ENCODE measurements around the gene GNG13.

The GNG13 gene

DNA sequence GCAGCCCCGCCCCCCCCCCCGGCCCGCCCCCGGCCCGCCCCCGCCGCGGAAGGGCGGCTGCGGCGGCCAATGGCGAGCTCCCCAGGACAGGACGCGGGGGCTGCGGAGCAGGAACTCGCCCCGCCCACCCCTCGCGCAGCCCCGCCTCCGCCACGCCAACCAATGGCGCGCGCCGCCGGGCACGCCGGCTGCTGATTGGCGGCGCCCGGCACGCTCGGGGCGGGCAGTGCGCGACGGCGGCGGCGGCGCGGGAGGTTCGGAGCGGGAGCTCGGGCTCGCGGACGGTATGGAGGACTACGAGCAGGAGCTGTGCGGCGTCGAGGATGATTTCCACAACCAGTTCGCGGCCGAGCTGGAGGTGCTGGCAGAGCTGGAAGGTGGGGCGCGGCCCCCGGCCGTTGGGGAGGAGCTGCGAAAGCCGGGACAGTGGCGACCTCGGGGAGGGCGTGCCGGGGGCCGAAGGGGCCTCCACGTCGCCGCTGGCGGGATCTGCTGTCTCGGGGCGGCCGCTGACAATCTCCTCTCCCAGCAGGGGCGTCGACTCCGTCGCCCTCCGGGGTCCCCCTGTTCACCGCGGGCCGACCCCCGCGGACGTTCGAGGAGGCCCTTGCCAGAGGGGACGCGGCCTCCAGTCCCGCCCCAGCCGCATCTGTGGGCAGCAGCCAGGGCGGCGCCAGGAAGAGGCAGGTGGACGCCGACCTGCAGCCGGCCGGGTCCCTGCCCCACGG, 12.0 kb downstream of the GNG13 start, which contains the start of gene CHTF18 (continued):
- peak; percentile 42; the same call in 1 of the 2 replicates for TF ChIP-seq ZBTB20 (tag by site-specific recombination; IDR thresholded peaks at IDR 0.05)
- TF ChIP-seq ZNF510 (tag by site-specific recombination; IDR thresholded peaks at IDR 0.05; ENCODE audit: insufficient replicate concordance) = no peak
- peak; percentile 81 for TF ChIP-seq KLF1 (tag by site-specific recombination; IDR thresholded peaks at IDR 0.05)
- TF ChIP-seq MEIS1 (CRISPR knock-in tag; IDR thresholded peaks at IDR 0.05; ENCODE audit: borderline replicate concordance) = no peak
- TF ChIP-seq, protein P1, sequence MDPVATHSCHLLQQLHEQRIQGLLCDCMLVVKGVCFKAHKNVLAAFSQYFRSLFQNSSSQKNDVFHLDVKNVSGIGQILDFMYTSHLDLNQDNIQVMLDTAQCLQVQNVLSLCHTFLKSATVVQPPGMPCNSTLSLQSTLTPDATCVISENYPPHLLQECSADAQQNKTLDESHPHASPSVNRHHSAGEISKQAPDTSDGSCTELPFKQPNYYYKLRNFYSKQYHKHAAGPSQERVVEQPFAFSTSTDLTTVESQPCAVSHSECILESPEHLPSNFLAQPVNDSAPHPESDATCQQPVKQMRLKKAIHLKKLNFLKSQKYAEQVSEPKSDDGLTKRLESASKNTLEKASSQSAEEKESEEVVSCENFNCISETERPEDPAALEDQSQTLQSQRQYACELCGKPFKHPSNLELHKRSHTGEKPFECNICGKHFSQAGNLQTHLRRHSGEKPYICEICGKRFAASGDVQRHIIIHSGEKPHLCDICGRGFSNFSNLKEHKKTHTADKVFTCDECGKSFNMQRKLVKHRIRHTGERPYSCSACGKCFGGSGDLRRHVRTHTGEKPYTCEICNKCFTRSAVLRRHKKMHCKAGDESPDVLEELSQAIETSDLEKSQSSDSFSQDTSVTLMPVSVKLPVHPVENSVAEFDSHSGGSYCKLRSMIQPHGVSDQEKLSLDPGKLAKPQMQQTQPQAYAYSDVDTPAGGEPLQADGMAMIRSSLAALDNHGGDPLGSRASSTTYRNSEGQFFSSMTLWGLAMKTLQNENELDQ (tag by site-specific recombination; IDR thresholded peaks at IDR 0.05; ENCODE audit: low read depth) = no peak
- no peak for TF ChIP-seq IKZF3 (tag by site-specific recombination; IDR thresholded peaks at IDR 0.05)
- peak; percentile 28 for TF ChIP-seq OSR2 (tag by site-specific recombination; IDR thresholded peaks at IDR 0.05)
- 0 out of 2 replicates have a peak, but pooled peaks have one; percentile 49 for TF ChIP-seq ZNF629 (tag by site-specific recombination; IDR thresholded peaks at IDR 0.05)
- no peak for TF ChIP-seq ZNF707 (tag by site-specific recombination; IDR thresholded peaks at IDR 0.05)
- peak; percentile 46; the same call in 1 of the 2 replicates for TF ChIP-seq ZFP69B (tag by site-specific recombination; IDR thresholded peaks at IDR 0.05)
- peak; percentile 61; the same call in 1 of the 2 replicates for TF ChIP-seq PBX3 (CRISPR knock-in tag; IDR thresholded peaks at IDR 0.05)
- peak; percentile 46; the same call in 1 of the 2 replicates for TF ChIP-seq ZNF561 (tag by site-specific recombination; IDR thresholded peaks at IDR 0.05; ENCODE audit: borderline replicate concordance)
- TF ChIP-seq YY2 (tag by site-specific recombination; IDR thresholded peaks at IDR 0.05) = peak; percentile 63
- peak; percentile 64 for TF ChIP-seq EGR2 (tag by site-specific recombination; IDR thresholded peaks at IDR 0.05; ENCODE audit: low read depth)
- TF ChIP-seq HOXA7 (CRISPR knock-in tag; IDR thresholded peaks at IDR 0.05; ENCODE audit: borderline replicate concordance) = no peak
- peak; percentile 47; the same call in 1 of the 2 replicates for TF ChIP-seq ZNF341 (tag by site-specific recombination; IDR thresholded peaks at IDR 0.05; ENCODE audit: low read depth)
- no peak for TF ChIP-seq ZNF426 (tag by site-specific recombination; IDR thresholded peaks at IDR 0.05)
- TF ChIP-seq, protein P2, sequence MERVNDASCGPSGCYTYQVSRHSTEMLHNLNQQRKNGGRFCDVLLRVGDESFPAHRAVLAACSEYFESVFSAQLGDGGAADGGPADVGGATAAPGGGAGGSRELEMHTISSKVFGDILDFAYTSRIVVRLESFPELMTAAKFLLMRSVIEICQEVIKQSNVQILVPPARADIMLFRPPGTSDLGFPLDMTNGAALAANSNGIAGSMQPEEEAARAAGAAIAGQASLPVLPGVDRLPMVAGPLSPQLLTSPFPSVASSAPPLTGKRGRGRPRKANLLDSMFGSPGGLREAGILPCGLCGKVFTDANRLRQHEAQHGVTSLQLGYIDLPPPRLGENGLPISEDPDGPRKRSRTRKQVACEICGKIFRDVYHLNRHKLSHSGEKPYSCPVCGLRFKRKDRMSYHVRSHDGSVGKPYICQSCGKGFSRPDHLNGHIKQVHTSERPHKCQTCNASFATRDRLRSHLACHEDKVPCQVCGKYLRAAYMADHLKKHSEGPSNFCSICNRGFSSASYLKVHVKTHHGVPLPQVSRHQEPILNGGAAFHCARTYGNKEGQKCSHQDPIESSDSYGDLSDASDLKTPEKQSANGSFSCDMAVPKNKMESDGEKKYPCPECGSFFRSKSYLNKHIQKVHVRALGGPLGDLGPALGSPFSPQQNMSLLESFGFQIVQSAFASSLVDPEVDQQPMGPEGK (tag by site-specific recombination; IDR thresholded peaks at IDR 0.05) = peak; percentile 87
- no peak for TF ChIP-seq ZNF837 (tag by site-specific recombination; IDR thresholded peaks at IDR 0.05)
- peak; percentile 87 for TF ChIP-seq ZXDB (tag by site-specific recombination; IDR thresholded peaks at IDR 0.05)
- TF ChIP-seq ZNF184 (tag by site-specific recombination; IDR thresholded peaks at IDR 0.05) = no peak
- TF ChIP-seq KLF16 (tag by site-specific recombination; IDR thresholded peaks at IDR 0.05) = peak; percentile 85; the same call in 1 of the 2 replicates
- TF ChIP-seq ZNF239 (tag by site-specific recombination; IDR thresholded peaks at IDR 0.05) = 0 out of 2 replicates have a peak, but pooled peaks have one; percentile 20
- no peak for TF ChIP-seq PRDM1 (tag by site-specific recombination; IDR thresholded peaks at IDR 0.05)
- TF ChIP-seq ZSCAN30 (tag by site-specific recombination; IDR thresholded peaks at IDR 0.05) = peak; percentile 67; the same call in 1 of the 2 replicates
- no peak for TF ChIP-seq ZNF155 (tag by site-specific recombination; IDR thresholded peaks at IDR 0.05)
- TF ChIP-seq ZNF157 (tag by site-specific recombination; IDR thresholded peaks at IDR 0.05) = no peak
- TF ChIP-seq, protein P3, sequence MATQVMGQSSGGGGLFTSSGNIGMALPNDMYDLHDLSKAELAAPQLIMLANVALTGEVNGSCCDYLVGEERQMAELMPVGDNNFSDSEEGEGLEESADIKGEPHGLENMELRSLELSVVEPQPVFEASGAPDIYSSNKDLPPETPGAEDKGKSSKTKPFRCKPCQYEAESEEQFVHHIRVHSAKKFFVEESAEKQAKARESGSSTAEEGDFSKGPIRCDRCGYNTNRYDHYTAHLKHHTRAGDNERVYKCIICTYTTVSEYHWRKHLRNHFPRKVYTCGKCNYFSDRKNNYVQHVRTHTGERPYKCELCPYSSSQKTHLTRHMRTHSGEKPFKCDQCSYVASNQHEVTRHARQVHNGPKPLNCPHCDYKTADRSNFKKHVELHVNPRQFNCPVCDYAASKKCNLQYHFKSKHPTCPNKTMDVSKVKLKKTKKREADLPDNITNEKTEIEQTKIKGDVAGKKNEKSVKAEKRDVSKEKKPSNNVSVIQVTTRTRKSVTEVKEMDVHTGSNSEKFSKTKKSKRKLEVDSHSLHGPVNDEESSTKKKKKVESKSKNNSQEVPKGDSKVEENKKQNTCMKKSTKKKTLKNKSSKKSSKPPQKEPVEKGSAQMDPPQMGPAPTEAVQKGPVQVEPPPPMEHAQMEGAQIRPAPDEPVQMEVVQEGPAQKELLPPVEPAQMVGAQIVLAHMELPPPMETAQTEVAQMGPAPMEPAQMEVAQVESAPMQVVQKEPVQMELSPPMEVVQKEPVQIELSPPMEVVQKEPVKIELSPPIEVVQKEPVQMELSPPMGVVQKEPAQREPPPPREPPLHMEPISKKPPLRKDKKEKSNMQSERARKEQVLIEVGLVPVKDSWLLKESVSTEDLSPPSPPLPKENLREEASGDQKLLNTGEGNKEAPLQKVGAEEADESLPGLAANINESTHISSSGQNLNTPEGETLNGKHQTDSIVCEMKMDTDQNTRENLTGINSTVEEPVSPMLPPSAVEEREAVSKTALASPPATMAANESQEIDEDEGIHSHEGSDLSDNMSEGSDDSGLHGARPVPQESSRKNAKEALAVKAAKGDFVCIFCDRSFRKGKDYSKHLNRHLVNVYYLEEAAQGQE (tag by site-specific recombination; IDR thresholded peaks at IDR 0.05) = 0 out of 2 replicates have a peak, but pooled peaks have one; percentile 10
- TF ChIP-seq ZNF843 (tag by site-specific recombination; IDR thresholded peaks at IDR 0.05) = peak; percentile 32; the same call in 1 of the 2 replicates
- TF ChIP-seq ZFHX2 (tag by site-specific recombination; conservative IDR thresholded peaks at IDR 0.05) = peak; percentile 77
- TF ChIP-seq HOXC10 (CRISPR knock-in tag; IDR thresholded peaks at IDR 0.05) = no peak
- no peak for TF ChIP-seq ZNF423 (tag by site-specific recombination; IDR thresholded peaks at IDR 0.05)
- no peak for TF ChIP-seq ZNF114 (tag by site-specific recombination; IDR thresholded peaks at IDR 0.05)

Data from HEK293 (cell line).